ENCODE data around the gene TTC4.

- TF ChIP-seq, protein P1, sequence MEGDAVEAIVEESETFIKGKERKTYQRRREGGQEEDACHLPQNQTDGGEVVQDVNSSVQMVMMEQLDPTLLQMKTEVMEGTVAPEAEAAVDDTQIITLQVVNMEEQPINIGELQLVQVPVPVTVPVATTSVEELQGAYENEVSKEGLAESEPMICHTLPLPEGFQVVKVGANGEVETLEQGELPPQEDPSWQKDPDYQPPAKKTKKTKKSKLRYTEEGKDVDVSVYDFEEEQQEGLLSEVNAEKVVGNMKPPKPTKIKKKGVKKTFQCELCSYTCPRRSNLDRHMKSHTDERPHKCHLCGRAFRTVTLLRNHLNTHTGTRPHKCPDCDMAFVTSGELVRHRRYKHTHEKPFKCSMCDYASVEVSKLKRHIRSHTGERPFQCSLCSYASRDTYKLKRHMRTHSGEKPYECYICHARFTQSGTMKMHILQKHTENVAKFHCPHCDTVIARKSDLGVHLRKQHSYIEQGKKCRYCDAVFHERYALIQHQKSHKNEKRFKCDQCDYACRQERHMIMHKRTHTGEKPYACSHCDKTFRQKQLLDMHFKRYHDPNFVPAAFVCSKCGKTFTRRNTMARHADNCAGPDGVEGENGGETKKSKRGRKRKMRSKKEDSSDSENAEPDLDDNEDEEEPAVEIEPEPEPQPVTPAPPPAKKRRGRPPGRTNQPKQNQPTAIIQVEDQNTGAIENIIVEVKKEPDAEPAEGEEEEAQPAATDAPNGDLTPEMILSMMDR (conservative IDR thresholded peaks at IDR 0.05; ENCODE audit: low read length) = no peak
- no peak for TF ChIP-seq EZH2phosphoT487 (IDR thresholded peaks at IDR 0.05; ENCODE audit: borderline replicate concordance, low read depth, low read length)
Observed at GRCh38 chr1:54728027-54728426, 12.4 kb downstream of the TTC4 start.

Measured in OCI-LY7 (cell line).